GM12891 (cell line): ENCODE data around the gene PHYHD1.

ENCODE experiments used
- DNase-seq: peaks from one replicate; pipeline ENCODE4 v3.0.0; 2011; ENCODE audit warnings: low spot score; ENCODE audit not compliant: insufficient read length
- FAIRE-seq: peaks from 2 replicates; lab custom pipeline; 2011; peaks lifted over from hg19 to GRCh38; lab: Jason Lieb, UNC
- PAX5 ChIP-seq: IDR thresholded peaks from 2 replicates; pipeline ENCODE4 v1.6.1; 2011; ENCODE audit warnings: low read length, moderate library complexity, mild to moderate bottlenecking; ENCODE audit not compliant: insufficient read depth, severe bottlenecking
- POLR2A ChIP-seq: IDR thresholded peaks from 2 replicates; pipeline ENCODE4 v1.6.1; 2011; ENCODE audit warnings: low read depth, low read length, control low read depth
- POLR2AphosphoS5 ChIP-seq: IDR thresholded peaks from 2 replicates; pipeline ENCODE4 v1.6.1; 2011; ENCODE audit warnings: low read depth, low read length, control low read depth
- POU2F2 ChIP-seq: IDR thresholded peaks from 2 replicates; pipeline ENCODE4 v1.6.1; 2011; ENCODE audit warnings: low read depth, mild to moderate bottlenecking, control low read depth, low read length, moderate library complexity
- SPI1 ChIP-seq: IDR thresholded peaks from 2 replicates; pipeline ENCODE4 v1.6.1; 2011; ENCODE audit warnings: low read depth, low read length, control low read depth
- TAF1 ChIP-seq: IDR thresholded peaks from 2 replicates; pipeline ENCODE4 v1.6.1; 2011; ENCODE audit warnings: low read depth, low read length, control low read depth

Gene PHYHD1

GRCh38 chr9:128911529-128912035 lies 9.2 kb upstream of the PHYHD1 start:
- no peak for FAIRE-seq

GRCh38 chr9:128912270-128912853 lies 8.4 kb upstream of the PHYHD1 start:
- no peak for TF ChIP-seq TAF1
- TF ChIP-seq POU2F2, result no peak
- no peak for TF ChIP-seq POLR2A
- no peak for TF ChIP-seq POLR2AphosphoS5
- TF ChIP-seq SPI1, result no peak
- TF ChIP-seq PAX5, result no peak
- DNase-seq, result no peak
- no peak for FAIRE-seq

More at GRCh38 chr9:128911529-128912035, 9.2 kb upstream of the PHYHD1 start:
- TF ChIP-seq TAF1 (no peak), POLR2A (no peak), POLR2AphosphoS5 (no peak), SPI1 (no peak), POU2F2 (no peak), PAX5 (no peak)
- DNase-seq, result no peak

GRCh38 chr9:128913048-128913900 lies 7.5 kb upstream of the PHYHD1 start:
- DNase-seq, result no peak
- no peak for FAIRE-seq
- no peak for TF ChIP-seq PAX5
- no peak for TF ChIP-seq POU2F2
- TF ChIP-seq POLR2A, result no peak
- TF ChIP-seq TAF1, result no peak
- TF ChIP-seq SPI1, result no peak
- no peak for TF ChIP-seq POLR2AphosphoS5

- FAIRE-seq (no peak), DNase-seq (no peak)
- TF ChIP-seq POLR2AphosphoS5 (no peak), SPI1 (no peak), POU2F2 (no peak)
Measured at GRCh38 chr9:128913995-128914772, 6.6 kb upstream of the PHYHD1 start.

DNA sequence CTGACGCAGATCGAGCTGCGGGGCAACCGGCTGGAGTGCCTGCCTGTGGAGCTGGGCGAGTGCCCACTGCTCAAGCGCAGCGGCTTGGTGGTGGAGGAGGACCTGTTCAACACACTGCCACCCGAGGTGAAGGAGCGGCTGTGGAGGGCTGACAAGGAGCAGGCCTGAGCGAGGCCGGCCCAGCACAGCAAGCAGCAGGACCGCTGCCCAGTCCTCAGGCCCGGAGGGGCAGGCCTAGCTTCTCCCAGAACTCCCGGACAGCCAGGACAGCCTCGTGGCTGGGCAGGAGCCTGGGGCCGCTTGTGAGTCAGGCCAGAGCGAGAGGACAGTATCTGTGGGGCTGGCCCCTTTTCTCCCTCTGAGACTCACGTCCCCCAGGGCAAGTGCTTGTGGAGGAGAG lies 4.6 kb upstream of the PHYHD1 start:
- DNase-seq (no peak), FAIRE-seq (no peak)

GRCh38 chr9:128916745-128917144 lies 4.0 kb upstream of the PHYHD1 start:
- TF ChIP-seq SPI1 (no peak), POU2F2 (no peak), POLR2AphosphoS5 (no peak), TAF1 (no peak), PAX5 (no peak), POLR2A (no peak)
- FAIRE-seq (no peak), DNase-seq (no peak)

More for the DNA sequence above, 4.6 kb upstream of the PHYHD1 start:
- TF ChIP-seq PAX5 (no peak), POU2F2 (no peak)

- no peak for FAIRE-seq
- no peak for TF ChIP-seq PAX5
- TF ChIP-seq POLR2A, result no peak
- no peak for TF ChIP-seq SPI1
- TF ChIP-seq TAF1, result no peak
- TF ChIP-seq POLR2AphosphoS5, result no peak
- no peak for TF ChIP-seq POU2F2
- no peak for DNase-seq
Measured at GRCh38 chr9:128917151-128917849, 3.5 kb upstream of the PHYHD1 start.

DNA sequence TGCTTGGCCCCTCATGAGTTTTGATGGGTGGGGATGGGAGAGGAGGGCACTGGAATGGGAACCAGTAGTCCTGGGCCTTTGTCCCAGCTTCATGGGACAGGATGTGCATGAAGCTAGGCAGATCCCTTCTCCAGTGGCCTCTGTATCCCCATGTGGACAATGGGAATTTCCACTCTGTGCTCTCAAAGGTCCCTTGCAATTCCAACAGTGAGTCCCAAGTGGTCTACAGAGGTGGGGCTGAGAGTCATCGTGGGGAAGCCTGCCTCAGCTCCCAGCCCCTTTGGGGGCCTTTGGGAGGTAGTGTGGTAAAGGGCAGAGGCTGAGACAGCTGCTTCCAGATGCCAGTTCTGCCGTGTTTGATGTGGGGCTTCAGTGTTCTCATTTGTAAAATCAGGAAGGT lies 1.9 kb upstream of the PHYHD1 start:
- DNase-seq (no peak), FAIRE-seq (no peak)
- no peak for TF ChIP-seq PAX5
- no peak for TF ChIP-seq POLR2AphosphoS5
- no peak for TF ChIP-seq POU2F2
- no peak for TF ChIP-seq POLR2A
- no peak for TF ChIP-seq TAF1
- no peak for TF ChIP-seq SPI1
